Mesodermal cell (in vitro differentiated cells): ENCODE results near the gene KCNT1.

Experiments
- H3K27ac ChIP-seq: 2 replicates; pipeline ENCODE4 v1.7.0; 2013; ENCODE audit warnings: mild to moderate bottlenecking, low read depth, low read length, moderate library complexity; ENCODE audit not compliant: severe bottlenecking
- H3K36me3 ChIP-seq: 2 replicates; pipeline ENCODE4 v1.7.1; 2013; ENCODE audit warnings: mild to moderate bottlenecking, low read length, moderate library complexity; ENCODE audit not compliant: control insufficient read depth, insufficient read depth
- H3K4me1 ChIP-seq: one replicate; pipeline ENCODE4 v1.7.1; 2013; ENCODE audit warnings: mild to moderate bottlenecking, low read length; ENCODE audit not compliant: insufficient read depth, control insufficient read depth, poor library complexity, severe bottlenecking
- H3K4me3 ChIP-seq: 2 replicates; pipeline ENCODE4 v1.7.0; 2013; ENCODE audit warnings: low read length, control low read depth, mild to moderate bottlenecking; ENCODE audit not compliant: insufficient read depth, poor library complexity, severe bottlenecking; ENCODE audit errors: extremely low read depth
- H3K9me3 ChIP-seq: 2 replicates; pipeline ENCODE4 v1.7.1; 2013; ENCODE audit warnings: mild to moderate bottlenecking, low read length, moderate library complexity; ENCODE audit not compliant: control insufficient read depth
- WGBS, 2 experiments: methylation state at CpG; one replicate each; pipeline ENCODE4 v1.1.5; 2013; ENCODE audit warnings: missing lambda C conversion rate in 2 of 2; ENCODE audit not compliant: insufficient coverage in 2 of 2; 5-methylcytosine and 5-hydroxymethylcytosine counted together

KCNT1 gene

DNA sequence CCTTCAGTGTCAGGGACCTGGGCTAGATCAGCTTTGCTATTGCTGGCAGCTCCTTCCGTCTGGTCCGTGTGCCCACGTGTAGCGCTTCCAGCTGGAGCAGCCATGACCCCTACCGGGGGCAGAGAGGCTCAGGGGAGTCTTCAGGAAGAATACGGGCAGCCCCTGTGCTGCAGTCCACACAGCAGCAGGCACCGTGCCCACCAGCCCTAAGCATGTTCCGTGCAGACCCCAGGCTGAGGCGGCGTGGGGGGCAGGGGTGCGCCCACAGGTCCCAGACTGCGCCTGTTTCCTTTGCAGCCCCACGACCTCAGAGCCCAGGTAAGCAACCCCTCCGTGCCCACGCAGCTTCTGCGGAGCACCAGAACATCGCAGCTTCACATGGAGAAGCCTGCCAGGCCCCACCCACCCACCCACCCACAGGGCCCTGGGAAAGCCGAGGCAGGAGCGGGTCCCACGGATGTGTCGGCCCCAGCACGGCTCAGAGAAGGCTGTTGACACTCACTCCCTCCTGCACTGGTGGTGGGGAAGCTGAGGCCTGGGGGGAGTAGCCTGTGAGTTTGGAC, 83.1 kb downstream of the KCNT1 start:
- Histone ChIP-seq H3K36me3 (no peaks in the 10 kb centered on the region), H3K4me3 (no peak overlapping the region), H3K9me3 (no peaks in the 10 kb centered on the region), H3K4me1 (no peaks in the 10 kb centered on the region), H3K27ac (no peak overlapping the region)
- 96 to 100% methylated on average over 3 to 13 of the region's 22 CpGs for WGBS, 2 experiments

DNA sequence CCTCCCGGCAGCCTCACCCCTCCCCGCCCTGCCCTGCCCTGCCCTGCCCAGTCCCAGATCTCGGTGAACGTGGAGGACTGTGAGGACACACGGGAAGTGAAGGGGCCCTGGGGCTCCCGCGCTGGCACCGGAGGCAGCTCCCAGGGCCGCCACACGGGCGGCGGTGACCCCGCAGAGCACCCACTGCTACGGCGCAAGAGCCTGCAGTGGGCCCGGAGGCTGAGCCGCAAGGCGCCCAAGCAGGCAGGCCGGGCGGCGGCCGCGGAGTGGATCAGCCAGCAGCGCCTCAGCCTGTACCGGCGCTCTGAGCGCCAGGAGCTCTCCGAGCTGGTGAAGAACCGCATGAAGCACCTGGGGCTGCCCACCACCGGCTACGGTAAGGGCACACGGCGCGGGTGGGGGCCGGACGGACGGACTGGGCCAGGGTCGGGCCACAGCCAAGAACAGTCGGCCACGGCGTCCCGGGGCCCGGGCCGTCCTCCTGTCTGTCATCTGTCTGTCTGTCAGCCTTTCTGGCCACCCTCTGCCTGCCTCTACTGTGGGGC, 84.2 kb downstream of the KCNT1 start:
- H3K4me1 ChIP-seq: no peaks in the 10 kb centered on the region
- 94 to 95% methylated on average over 37 to 44 of the region's 44 CpGs for WGBS, 2 experiments
- no peak overlapping the region for H3K4me3 ChIP-seq
- H3K27ac ChIP-seq: no peak overlapping the region
- H3K36me3 ChIP-seq: no peaks in the 10 kb centered on the region
- H3K9me3 ChIP-seq: no peaks in the 10 kb centered on the region

DNA sequence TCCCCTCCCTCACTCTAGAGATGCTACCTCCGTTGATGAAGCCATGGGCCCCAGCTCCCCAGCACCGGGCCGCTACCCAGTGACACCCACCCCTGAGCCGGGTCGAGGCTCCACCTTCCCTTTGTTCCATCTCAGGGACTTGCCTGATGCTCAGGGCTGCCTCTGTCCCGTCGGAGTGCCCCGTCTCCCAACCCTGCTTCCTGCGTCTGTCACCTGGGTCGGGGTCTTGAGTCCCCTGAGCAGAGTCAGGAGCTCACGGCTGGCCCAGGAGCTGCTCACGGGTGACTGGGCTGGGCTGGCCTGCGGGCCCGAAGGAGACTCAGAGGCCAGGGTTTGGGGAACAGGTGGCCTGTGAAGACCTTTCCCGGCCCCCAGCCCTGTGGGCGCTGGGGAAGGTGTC, 85.3 kb downstream of the KCNT1 start:
- 89 to 90% methylated on average over 15 to 16 of the region's 16 CpGs for WGBS, 2 experiments
- Histone ChIP-seq H3K27ac (no peak overlapping the region), H3K4me1 (no peaks in the 10 kb centered on the region), H3K4me3 (no peak overlapping the region), H3K9me3 (no peaks in the 10 kb centered on the region), H3K36me3 (no peaks in the 10 kb centered on the region)

DNA sequence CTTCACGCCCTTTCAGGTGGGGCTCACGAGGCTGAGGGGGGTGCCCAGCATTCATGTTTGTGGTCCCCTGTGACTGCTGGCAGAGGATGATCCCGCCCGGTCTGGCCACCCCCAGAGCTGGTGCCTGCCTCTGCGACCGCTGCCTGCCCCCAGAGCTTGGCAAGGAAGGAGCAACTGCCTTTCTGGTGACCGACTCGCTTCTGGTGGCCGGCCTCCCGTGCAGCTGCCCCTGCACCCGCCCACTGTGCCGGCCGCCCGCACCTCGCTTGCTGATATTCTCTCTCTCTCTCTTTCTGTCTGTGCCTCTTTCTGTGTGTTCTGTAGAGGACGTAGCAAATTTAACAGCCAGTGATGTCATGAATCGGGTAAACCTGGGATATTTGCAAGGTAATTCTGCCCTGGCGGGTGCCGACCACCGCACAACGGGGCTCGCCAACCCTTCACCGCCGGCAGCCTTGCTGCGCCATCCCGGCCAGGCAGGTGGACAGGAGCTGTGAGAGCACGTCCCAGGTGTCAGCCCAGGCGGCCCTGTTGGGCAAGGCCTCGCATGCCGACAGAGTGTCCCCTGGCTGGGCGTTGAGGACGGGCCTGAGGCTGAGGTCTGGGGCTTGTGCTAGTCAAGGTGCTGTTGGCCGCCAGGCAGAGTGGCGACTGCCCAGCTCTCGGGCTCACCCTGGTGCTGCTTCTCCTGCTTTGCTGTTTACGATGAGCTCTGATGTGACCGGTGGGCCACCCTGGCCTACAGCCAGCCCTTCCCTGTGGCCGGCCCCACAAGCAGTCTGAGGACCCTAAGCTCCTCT, 86.0 kb downstream of the KCNT1 start:
- no peak overlapping the region for H3K4me3 ChIP-seq
- no peak overlapping the region for H3K27ac ChIP-seq
- no peaks in the 10 kb centered on the region for H3K36me3 ChIP-seq
- H3K4me1 ChIP-seq: no peaks in the 10 kb centered on the region
- WGBS, 2 experiments: 91 to 94% methylated on average over 34 to 36 of the region's 38 CpGs
- no peaks in the 10 kb centered on the region for H3K9me3 ChIP-seq

DNA sequence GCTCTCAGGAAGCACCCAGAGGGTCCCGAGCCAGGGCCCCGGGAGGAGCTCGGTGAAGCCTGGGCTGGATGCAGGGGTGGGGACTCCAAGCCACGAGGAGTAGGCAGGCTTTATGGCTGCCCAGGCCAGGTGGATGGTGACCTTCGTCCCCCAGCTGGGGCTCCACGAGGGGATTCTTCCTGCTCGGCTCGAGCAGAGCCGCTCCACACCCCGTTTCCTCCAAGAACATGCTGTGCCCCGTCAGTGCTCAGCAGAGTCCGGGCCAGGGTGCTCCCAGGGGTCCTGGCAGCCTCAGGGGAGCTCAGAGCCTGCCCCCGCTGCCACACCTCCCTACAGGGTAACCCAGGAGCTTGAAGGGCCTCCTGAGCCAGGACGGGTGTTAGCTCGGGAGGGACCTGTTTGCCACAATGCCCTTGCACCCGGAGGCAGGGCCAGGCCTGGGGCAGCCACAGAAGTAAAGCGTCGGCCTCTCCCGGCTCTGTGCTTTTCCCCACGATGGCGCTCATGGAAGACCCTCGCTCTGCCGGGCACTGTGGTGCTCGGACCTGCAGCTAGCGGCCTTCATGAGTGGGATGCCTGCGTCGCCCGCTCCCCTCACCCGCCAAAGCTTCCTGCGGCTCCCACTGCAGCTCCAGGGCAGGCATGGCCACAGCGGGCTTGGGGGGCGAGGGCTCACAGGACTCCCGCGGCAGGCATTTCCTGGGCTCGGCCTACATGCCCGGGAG, 86.8 kb downstream of the KCNT1 start:
- no peaks in the 10 kb centered on the region for H3K9me3 ChIP-seq
- no peak overlapping the region for H3K27ac ChIP-seq
- H3K36me3 ChIP-seq: no peaks in the 10 kb centered on the region
- 91 to 92% methylated on average over 30 to 31 of the region's 36 CpGs for WGBS, 2 experiments
- no peaks in the 10 kb centered on the region for H3K4me1 ChIP-seq
- H3K4me3 ChIP-seq: no peak overlapping the region

DNA sequence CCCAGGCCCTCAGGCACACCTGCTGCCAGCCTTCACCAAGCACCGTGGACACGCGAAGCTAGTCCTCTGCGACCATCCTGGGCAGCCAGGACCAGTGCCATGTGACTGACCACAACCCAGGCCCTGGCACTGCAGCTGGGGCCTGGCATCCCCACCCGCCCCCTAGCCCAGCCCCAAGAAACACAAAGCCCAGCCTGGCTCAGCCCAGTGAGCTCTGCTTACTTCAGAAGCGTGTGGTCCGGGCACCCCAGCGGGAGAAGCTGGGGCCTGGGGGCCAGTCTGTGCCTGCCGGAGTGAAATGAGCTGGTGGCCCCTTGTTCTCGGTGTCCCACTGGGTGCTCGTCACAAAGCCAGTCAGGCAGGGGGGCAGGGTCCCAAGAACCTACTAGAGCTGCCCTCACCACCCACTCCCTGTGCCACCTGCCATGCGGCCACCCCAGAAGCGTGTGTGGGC, 87.9 kb downstream of the KCNT1 start:
- no peaks in the 10 kb centered on the region for H3K4me1 ChIP-seq
- no peak overlapping the region for H3K27ac ChIP-seq
- H3K9me3 ChIP-seq: no peaks in the 10 kb centered on the region
- WGBS, 2 experiments: 89 to 90% methylated on average over 10 to 11 of the region's 13 CpGs
- H3K36me3 ChIP-seq: no peaks in the 10 kb centered on the region
- H3K4me3 ChIP-seq: no peak overlapping the region

DNA sequence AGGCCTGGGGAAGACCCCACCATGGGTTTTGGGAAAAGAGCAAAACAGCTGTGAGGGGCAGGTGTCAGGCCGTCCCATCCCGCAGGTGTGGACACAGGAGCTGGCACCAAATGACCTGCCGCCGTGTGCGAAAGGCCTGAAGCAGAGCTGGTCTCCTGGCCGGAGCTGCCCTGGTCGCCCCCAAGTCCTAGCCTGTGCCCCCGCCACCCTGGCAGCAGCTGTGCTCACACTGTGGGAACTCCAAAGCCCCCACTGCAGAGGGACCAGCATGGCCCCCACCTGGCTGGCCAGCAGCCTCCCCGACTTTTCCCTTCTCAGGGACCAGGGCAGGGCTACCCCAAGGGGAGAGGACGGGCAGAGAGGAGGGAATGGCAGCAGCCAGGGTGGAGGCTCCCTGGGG, 88.4 kb downstream of the KCNT1 start:
- no peaks in the 10 kb centered on the region for H3K4me1 ChIP-seq
- 90 to 93% methylated on average over 8 to 9 of the region's 10 CpGs for WGBS, 2 experiments
- H3K4me3 ChIP-seq: no peak overlapping the region
- no peak overlapping the region for H3K27ac ChIP-seq
- H3K9me3 ChIP-seq: no peaks in the 10 kb centered on the region
- no peaks in the 10 kb centered on the region for H3K36me3 ChIP-seq

DNA sequence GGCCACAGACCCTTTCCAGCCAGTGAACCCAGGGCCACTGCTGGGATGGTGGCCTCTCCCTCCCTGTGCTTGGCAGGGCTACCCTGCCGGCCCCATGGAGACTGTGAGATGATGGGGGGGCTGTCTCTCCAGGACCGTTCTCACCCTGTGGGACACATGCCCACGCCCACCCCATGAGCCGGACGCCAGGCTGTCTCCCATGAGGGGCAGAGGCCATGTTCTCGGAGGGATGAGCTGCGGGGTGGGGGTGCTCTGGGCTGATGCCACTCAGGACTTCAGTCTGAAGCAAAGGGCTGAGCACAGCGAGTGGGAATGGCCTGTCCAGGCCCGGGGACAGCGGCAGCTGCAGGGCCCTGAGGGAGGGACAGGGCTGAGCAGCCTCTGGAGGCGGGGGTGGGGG, 88.9 kb downstream of the KCNT1 start:
- 88 to 95% methylated on average over 10 to 11 of the region's 11 CpGs for WGBS, 2 experiments
- H3K27ac ChIP-seq: no peak overlapping the region

DNA sequence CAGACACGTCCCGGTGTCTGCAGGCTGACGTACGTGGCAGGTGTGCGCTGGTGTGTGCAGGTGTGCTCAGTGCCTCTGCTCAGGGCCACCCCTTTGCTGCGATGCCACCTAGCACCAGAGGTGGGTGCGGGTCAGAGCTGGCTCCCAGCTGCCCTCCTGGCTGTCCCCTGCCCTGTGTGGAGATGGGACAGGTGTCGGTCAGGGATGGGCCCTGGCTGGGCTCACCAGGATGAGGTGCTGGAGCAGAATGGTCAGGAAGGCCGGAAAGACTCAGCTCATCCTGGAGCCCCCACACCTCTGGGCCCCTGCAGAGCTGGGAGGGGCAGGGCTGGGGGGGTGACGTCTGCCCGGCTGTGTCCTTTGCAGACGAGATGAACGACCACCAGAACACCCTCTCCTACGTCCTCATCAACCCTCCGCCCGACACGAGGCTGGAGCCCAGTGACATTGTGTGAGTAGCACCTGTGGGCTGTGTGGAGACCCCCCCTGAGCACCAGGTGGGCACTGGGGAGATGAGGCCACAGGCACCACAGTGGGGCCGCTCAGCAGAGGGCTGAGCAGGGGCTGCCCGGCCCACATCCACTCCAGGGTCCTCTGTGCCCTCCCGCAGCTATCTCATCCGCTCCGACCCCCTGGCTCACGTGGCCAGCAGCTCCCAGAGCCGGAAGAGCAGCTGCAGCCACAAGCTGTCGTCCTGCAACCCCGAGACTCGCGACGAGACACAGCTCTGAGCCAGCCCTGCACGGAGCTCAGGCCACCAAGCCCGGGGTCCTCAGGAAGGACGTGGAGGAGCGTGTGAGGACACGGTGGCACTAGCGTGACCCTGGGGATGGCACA, 89.7 kb downstream of the KCNT1 start:
- Histone ChIP-seq H3K36me3 (no peaks in the 10 kb centered on the region), H3K4me1 (no peaks in the 10 kb centered on the region), H3K27ac (no peak overlapping the region), H3K9me3 (no peaks in the 10 kb centered on the region), H3K4me3 (no peak overlapping the region)
- WGBS, 2 experiments: 89 to 92% methylated on average over 29 to 33 of the region's 35 CpGs

More for the DNA sequence above, 88.9 kb downstream of the KCNT1 start:
- H3K36me3 ChIP-seq: no peaks in the 10 kb centered on the region
- no peaks in the 10 kb centered on the region for H3K9me3 ChIP-seq
- H3K4me3 ChIP-seq: no peak overlapping the region
- no peaks in the 10 kb centered on the region for H3K4me1 ChIP-seq
